Esophagus squamous epithelium (tissue), 4 donors: ENCODE data around the gene DHDDS.

Experiments
- CTCF ChIP-seq, 6 experiments: fragments of 450-650 bp in 4 of 6; fragments of 200-600 bp in 2 of 6; sonication (generic) in 2 of 6; IDR thresholded peaks; one replicate each; pipeline ENCODE4 v1.5.1; 2016 to 2019; ENCODE audit warnings: antibody characterized with exemption in 6 of 6, mild to moderate bottlenecking in 4 of 6, moderate library complexity in 4 of 6
- POLR2A ChIP-seq, 4 donors: fragments of 450-650 bp; IDR thresholded peaks; one replicate each; pipeline ENCODE4 v1.6.1; 2017; ENCODE audit warnings: antibody characterized with exemption in 4 of 4, mild to moderate bottlenecking in 4 of 4, moderate library complexity in 3 of 4

GRCh38 chr1:26476958-26477357 lies 44.8 kb downstream of the DHDDS start:
- TF ChIP-seq POLR2A (IDR thresholded peaks at IDR 0.05) (no peak), CTCF (IDR thresholded peaks at IDR 0.05) (no peak)
